Activated CD4-positive, alpha-beta memory T cell treated with anti-CD3 and anti-CD28 coated beads for 36 hours (primary cell): ENCODE results near the gene COPZ1. TPM values are rescaled to one million over a fixed set of nuclear protein-coding genes. Genes with fewer than 3 reads are reported as not detected.
"Not testable (repeated sequence)": the region's sequence is repeated elsewhere in the genome, so short reads cannot be mapped to it uniquely, and the experiment has no call there.

Experiments
- CTCF ChIA-PET: fragments of 350-600 bp; sonication (Branson Sonifier 250); formaldehyde crosslinking; loops from one replicate; lab custom pipeline; 2021; ENCODE audit warnings: antibody characterized with exemption, inconsistent platforms; lab: Charles Lee
- POLR2A ChIA-PET: fragments of 350-600 bp; sonication (Branson Sonifier 250); formaldehyde crosslinking; loops from one replicate; lab custom pipeline; 2021; ENCODE audit warnings: antibody characterized with exemption; lab: Charles Lee
- DNase-seq: peaks from one replicate; pipeline ENCODE4 v3.0.0-alpha.2; 2020
- H3K27ac Mint-ChIP-seq: one replicate; pipeline ENCODE4 v1.8.0; 2021; ENCODE audit warnings: mixed read lengths
- H3K27me3 Mint-ChIP-seq: one replicate; pipeline ENCODE4 v1.8.0; 2021; ENCODE audit warnings: mixed read lengths
- H3K36me3 Mint-ChIP-seq: one replicate; pipeline ENCODE4 v1.8.0; 2021; ENCODE audit warnings: mixed read lengths
- H3K4me1 Mint-ChIP-seq: one replicate; pipeline ENCODE4 v1.8.0; 2021; ENCODE audit warnings: low read depth, mixed read lengths
- H3K4me3 Mint-ChIP-seq: one replicate; pipeline ENCODE4 v1.8.0; 2021; ENCODE audit warnings: mild to moderate bottlenecking, mixed read lengths
- H3K9me3 Mint-ChIP-seq: one replicate; pipeline ENCODE4 v1.8.0; 2021; ENCODE audit warnings: mixed read lengths
- intact Hi-C: fragments of 100-400 bp; cut with micrococcal nuclease; formaldehyde crosslinking; loops from one replicate; pipeline ENCODE4 v1.15.1; 2023
- total RNA-seq, 2 experiments: library from RNA; stranded (reverse); gene quantifications; one replicate each; pipeline ENCODE4 v1.2.3, GENCODE V29; 2021

The COPZ1 gene, protein sequence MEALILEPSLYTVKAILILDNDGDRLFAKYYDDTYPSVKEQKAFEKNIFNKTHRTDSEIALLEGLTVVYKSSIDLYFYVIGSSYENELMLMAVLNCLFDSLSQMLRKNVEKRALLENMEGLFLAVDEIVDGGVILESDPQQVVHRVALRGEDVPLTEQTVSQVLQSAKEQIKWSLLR
- 100 to 1,000 TPM in 1 of 2 experiments, 10 to 100 TPM in 1; 99.0 to 110 TPM for total RNA-seq

- peaks cover 33% of the 10 kb centered on the region for H3K4me1 Mint-ChIP-seq
- peak within 1 kb of the TSS; percentile 84 for H3K27ac Mint-ChIP-seq
- peak; percentile 97 for DNase-seq
- ChIA-PET POLR2A (interaction anchor here (0.7 to 1.3 kb wide), 8 partner anchors 10 to 73 kb away, joined by 3 to 11 read pairs (median 4); no protein-coding TSS in a partner anchor), CTCF (interaction anchor here (0.7 to 5.6 kb wide), 40 partner anchors 11 to 169 kb away, joined by 3 to 84 read pairs (median 5); partner anchors contain the start of genes CBX5, HNRNPA1 and NFE2)
- H3K9me3 Mint-ChIP-seq, result no peaks in the 10 kb centered on the region
- peak within 1 kb of the TSS; percentile 95 for H3K4me3 Mint-ChIP-seq
- no peaks in the 10 kb centered on the region for H3K27me3 Mint-ChIP-seq
- intact Hi-C loops, result loop anchor here (1.0 to 2.0 kb wide), 5 partner anchors 31 to 105 kb away; partner anchors contain the start of genes CBX5 and HNRNPA1
- H3K36me3 Mint-ChIP-seq, result peaks cover 2% of the 10 kb centered on the region
Measured at GRCh38 chr12:54324617-54325441, at the start of gene COPZ1. Gene COPZ1, plus strand, starts transcription at chr12:54325131. Its CDS starts 33 bp downstream, at chr12:54325164.

GRCh38 chr12:54276368-54276767 is 48.6 kb upstream of the COPZ1 start:
- Mint-ChIP-seq H3K4me1 (peaks cover 60% of the 10 kb centered on the region), H3K36me3 (peaks cover 42% of the 10 kb centered on the region), H3K27me3 (no peaks in the 10 kb centered on the region), H3K4me3 (no peak overlapping the region), H3K27ac (peak overlapping the region; percentile 80), H3K9me3 (no peaks in the 10 kb centered on the region)
- DNase-seq, result no peak
- CTCF ChIA-PET, result interaction anchor here (1.0 to 1.2 kb wide), 2 partner anchors 12 to 25 kb away, joined by 3 read pairs; no protein-coding TSS in a partner anchor
- POLR2A ChIA-PET, result interaction anchor here (1.1 to 1.4 kb wide), 2 partner anchors 10 to 12 kb away, joined by 3 to 8 read pairs; no protein-coding TSS in a partner anchor
- intact Hi-C loops, result loop anchor here (2.0 to 10.0 kb wide), 4 partner anchors 36 to 708 kb away; partner anchors contain the start of genes CALCOCO1 and TESPA1

GRCh38 chr12:54277823-54278276 is 47.1 kb upstream of the COPZ1 start:
- H3K4me3 Mint-ChIP-seq, result no peak overlapping the region
- CTCF ChIA-PET, result interaction anchor here (0.8 to 3.1 kb wide), 2 partner anchors 9 to 26 kb away, joined by 3 to 14 read pairs; no protein-coding TSS in a partner anchor

GRCh38 chr12:54279227-54279631 is 45.7 kb upstream of the COPZ1 start:
- intact Hi-C loops, result loop anchor here (2.0 to 10.0 kb wide), 4 partner anchors 62 to 706 kb away; partner anchors contain the start of genes CALCOCO1 and TESPA1
- peaks cover 52% of the 10 kb centered on the region for H3K4me1 Mint-ChIP-seq
- no peaks in the 10 kb centered on the region for H3K27me3 Mint-ChIP-seq
- H3K27ac Mint-ChIP-seq, result no peak overlapping the region
- CTCF ChIA-PET, result interaction anchor here (1.4 to 3.1 kb wide), 4 partner anchors 14 to 101 kb away, joined by 5 to 14 read pairs (median 9); partner anchors contain the start of gene COPZ1
- H3K9me3 Mint-ChIP-seq, result no peaks in the 10 kb centered on the region
- POLR2A ChIA-PET, result interaction anchor here (0.6 to 2.8 kb wide), 6 partner anchors 9 to 134 kb away, joined by 3 to 23 read pairs (median 4); partner anchors contain the start of gene COPZ1
- no peak overlapping the region for H3K4me3 Mint-ChIP-seq
- peaks cover 24% of the 10 kb centered on the region for H3K36me3 Mint-ChIP-seq
- no peak for DNase-seq

More at GRCh38 chr12:54277823-54278276, 47.1 kb upstream of the COPZ1 start:
- DNase-seq, result peak; percentile 42
- H3K4me1 Mint-ChIP-seq, result peaks cover 51% of the 10 kb centered on the region
- H3K27ac Mint-ChIP-seq, result no peak overlapping the region
- intact Hi-C loops, result loop anchor here (2.0 to 10.0 kb wide), 5 partner anchors 37 to 707 kb away; partner anchors contain the start of genes CALCOCO1 and TESPA1
- POLR2A ChIA-PET, result interaction anchor here (1.1 kb wide), 1 partner anchor 11 kb away, joined by 3 read pairs; no protein-coding TSS in a partner anchor
- H3K36me3 Mint-ChIP-seq, result peaks cover 34% of the 10 kb centered on the region
- H3K9me3 Mint-ChIP-seq, result no peaks in the 10 kb centered on the region
- no peaks in the 10 kb centered on the region for H3K27me3 Mint-ChIP-seq

GRCh38 chr12:54279632-54280467 is 45.1 kb upstream of the COPZ1 start, which contains the start of gene CBX5:
Gene CBX5, minus strand, starts transcription at chr12:54280122. Its CDS starts 22,472 bp downstream, at chr12:54257650.
- peaks cover 52% of the 10 kb centered on the region for H3K4me1 Mint-ChIP-seq
- intact Hi-C loops, result loop anchor here (1.0 to 10.0 kb wide), 8 partner anchors 39 to 705 kb away; partner anchors contain the start of genes CALCOCO1, COPZ1, NCKAP1L and TESPA1

GRCh38 chr12:54280468-54281260 is 44.3 kb upstream of the COPZ1 start, which contains the start of gene HNRNPA1:
Gene HNRNPA1, plus strand, starts transcription at chr12:54280726. Its CDS starts 82 bp downstream, at chr12:54280808.
- Mint-ChIP-seq H3K36me3 (peaks cover 21% of the 10 kb centered on the region), H3K4me3 (no peak within 1 kb of the TSS), H3K9me3 (no peaks in the 10 kb centered on the region), H3K27me3 (no peaks in the 10 kb centered on the region), H3K27ac (no peak within 1 kb of the TSS), H3K4me1 (peaks cover 53% of the 10 kb centered on the region)
- intact Hi-C loops, result loop anchor here (1.0 kb wide), 4 partner anchors 39 to 217 kb away; partner anchors contain the start of genes COPZ1 and NCKAP1L
- CTCF ChIA-PET, result interaction anchor here (1.0 to 3.1 kb wide), 10 partner anchors 10 to 100 kb away, joined by 3 to 14 read pairs (median 4); partner anchors contain the start of gene COPZ1
- POLR2A ChIA-PET, result interaction anchor here (0.6 to 2.8 kb wide), 11 partner anchors 8 to 78 kb away, joined by 3 to 23 read pairs (median 6); no protein-coding TSS in a partner anchor
- peak; percentile 97 for DNase-seq

More at GRCh38 chr12:54279632-54280467, 45.1 kb upstream of the COPZ1 start, which contains the start of gene CBX5:
- ChIA-PET POLR2A (interaction anchor here (0.6 to 2.8 kb wide), 13 partner anchors 8 to 133 kb away, joined by 3 to 23 read pairs (median 5); partner anchors contain the start of gene COPZ1), CTCF (interaction anchor here (1.0 to 3.1 kb wide), 10 partner anchors 9 to 101 kb away, joined by 3 to 14 read pairs (median 4); partner anchors contain the start of gene COPZ1)
- H3K27ac Mint-ChIP-seq, result no peak within 1 kb of the TSS
- DNase-seq, result peak; percentile 99
- H3K36me3 Mint-ChIP-seq, result peaks cover 22% of the 10 kb centered on the region
- no peak within 1 kb of the TSS for H3K4me3 Mint-ChIP-seq
- H3K9me3 Mint-ChIP-seq, result no peaks in the 10 kb centered on the region
- no peaks in the 10 kb centered on the region for H3K27me3 Mint-ChIP-seq

- ChIA-PET CTCF (interaction anchor here (2.0 to 2.8 kb wide), 2 partner anchors 11 to 43 kb away, joined by 5 to 13 read pairs; partner anchors contain the start of gene COPZ1), POLR2A (interaction anchor here (0.7 to 2.8 kb wide), 7 partner anchors 9 to 182 kb away, joined by 3 to 23 read pairs (median 4); no protein-coding TSS in a partner anchor)
- H3K4me3 Mint-ChIP-seq, intact Hi-C loops, H3K9me3 Mint-ChIP-seq, H3K27ac Mint-ChIP-seq, H3K27me3 Mint-ChIP-seq, DNase-seq: not testable (repeated sequence)
- H3K36me3 Mint-ChIP-seq, result peaks cover 17% of the 10 kb centered on the region
- peaks cover 52% of the 10 kb centered on the region for H3K4me1 Mint-ChIP-seq
Measured at GRCh38 chr12:54281261-54281638, 43.7 kb upstream of the COPZ1 start.

GRCh38 chr12:54281694-54282093 is 43.2 kb upstream of the COPZ1 start:
- Mint-ChIP-seq H3K4me1 (peaks cover 51% of the 10 kb centered on the region), H3K36me3 (peaks cover 13% of the 10 kb centered on the region)
- ChIA-PET POLR2A (interaction anchor here (0.7 to 2.8 kb wide), 7 partner anchors 9 to 181 kb away, joined by 3 to 23 read pairs (median 4); no protein-coding TSS in a partner anchor), CTCF (interaction anchor here (2.8 kb wide), 1 partner anchor 43 kb away, joined by 13 read pairs; the partner anchor contains the start of gene COPZ1)
- H3K9me3 Mint-ChIP-seq, H3K4me3 Mint-ChIP-seq, DNase-seq, H3K27me3 Mint-ChIP-seq, intact Hi-C loops, H3K27ac Mint-ChIP-seq: not testable (repeated sequence)

GRCh38 chr12:54282949-54283593 is 41.9 kb upstream of the COPZ1 start:
- peak; percentile 65 for DNase-seq
- H3K27ac Mint-ChIP-seq, result no peak overlapping the region
- H3K36me3 Mint-ChIP-seq, result peaks cover 7% of the 10 kb centered on the region
- intact Hi-C loops, result no loop called here
- H3K4me3 Mint-ChIP-seq, result no peak overlapping the region
- H3K9me3 Mint-ChIP-seq, result no peaks in the 10 kb centered on the region
- ChIA-PET POLR2A (interaction anchor here (0.6 to 2.4 kb wide), 4 partner anchors 9 to 105 kb away, joined by 3 to 15 read pairs (median 6); no protein-coding TSS in a partner anchor), CTCF (interaction anchor here (0.6 to 2.5 kb wide), 5 partner anchors 9 to 76 kb away, joined by 3 to 7 read pairs (median 5); partner anchors contain the start of gene COPZ1)
- H3K27me3 Mint-ChIP-seq, result no peaks in the 10 kb centered on the region
- H3K4me1 Mint-ChIP-seq, result peaks cover 42% of the 10 kb centered on the region
